GM10248 (cell line): ENCODE measurements around the gene KIF1A.

Experiments used
- CTCF ChIA-PET: fragments of 300-600 bp; sonication (Branson Sonifier 250); formaldehyde crosslinking; extraction: SDS; loops from one replicate; lab custom pipeline; 2021; ENCODE audit warnings: antibody characterized with exemption; lab: Yijun Ruan, JAX
- POLR2A ChIA-PET: fragments of 350-650 bp; sonication (Branson Sonifier 250); formaldehyde crosslinking; extraction: SDS; loops from one replicate; lab custom pipeline; 2020; ENCODE audit warnings: antibody characterized with exemption; lab: Yijun Ruan, JAX
- DNase-seq: peaks from one replicate; pipeline ENCODE4 v3.0.0; 2012; ENCODE audit errors: extremely low spot score
- CTCF ChIP-seq: IDR thresholded peaks from 2 replicates; pipeline ENCODE4 v1.5.1; 2012; ENCODE audit warnings: mild to moderate bottlenecking, low read depth; ENCODE audit errors: extremely low read depth, missing control alignments, control extremely low read depth

KIF1A gene

GRCh38 chr2:240726876-240727275 lies 93.1 kb downstream of the KIF1A start:
- CTCF ChIA-PET: no interaction called here
- DNase-seq: no peak
- POLR2A ChIA-PET: no interaction called here
- no peak for TF ChIP-seq CTCF

- POLR2A ChIA-PET: no interaction called here
- TF ChIP-seq CTCF: no peak
- CTCF ChIA-PET: no interaction called here
- DNase-seq: no peak
Observed at GRCh38 chr2:240725671-240726070, 94.3 kb downstream of the KIF1A start.

GRCh38 chr2:240725266-240725665 lies 94.8 kb downstream of the KIF1A start:
- DNase-seq: no peak
- ChIA-PET CTCF (no interaction called here), POLR2A (no interaction called here)
- TF ChIP-seq CTCF: no peak

GRCh38 chr2:240724431-240724830 lies 95.6 kb downstream of the KIF1A start:
- ChIA-PET CTCF (interaction anchor here (0.7 to 1.3 kb wide), 2 partner anchors 20 to 210 kb away, joined by 3 read pairs; no protein-coding TSS in a partner anchor), POLR2A (no interaction called here)
- no peak for DNase-seq
- TF ChIP-seq CTCF: no peak

GRCh38 chr2:240723851-240724250 lies 96.2 kb downstream of the KIF1A start:
- CTCF ChIA-PET: interaction anchor here (0.7 to 1.3 kb wide), 2 partner anchors 19 to 210 kb away, joined by 3 read pairs; no protein-coding TSS in a partner anchor
- no peak for DNase-seq
- POLR2A ChIA-PET: no interaction called here
- no peak for TF ChIP-seq CTCF

- DNase-seq: no peak
- POLR2A ChIA-PET: no interaction called here
- no peak for TF ChIP-seq CTCF
- CTCF ChIA-PET: no interaction called here
Observed at GRCh38 chr2:240722796-240723735, 97.0 kb downstream of the KIF1A start.
